B cell (primary cell): ENCODE data around the gene ANKRD23. TPM values are rescaled to one million over a fixed set of nuclear protein-coding genes. Genes with fewer than 3 reads are reported as not detected.

ENCODE experiments used
- ATAC-seq: fragments of 200-7000 bp; cut with Tn5 transposase; one replicate; pipeline ENCODE4 v1.10.0; 2021; ENCODE audit warnings: low read depth, mild to moderate bottlenecking, moderate number of reproducible peaks, moderate library complexity
- CTCF ChIA-PET: fragments of 350-600 bp; sonication (Branson Sonifier 250); formaldehyde crosslinking; loops from one replicate; lab custom pipeline; 2021; ENCODE audit warnings: antibody characterized with exemption, inconsistent platforms; lab: Charles Lee
- POLR2A ChIA-PET: fragments of 350-600 bp; sonication (Branson Sonifier 250); formaldehyde crosslinking; loops from one replicate; lab custom pipeline; 2021; ENCODE audit warnings: antibody characterized with exemption; lab: Charles Lee
- DNase-seq: peaks from one replicate; pipeline ENCODE4 v3.0.0; 2013
- H2AFZ ChIP-seq: 2 replicates; pipeline ENCODE4 v1.6.1; 2012; ENCODE audit warnings: mild to moderate bottlenecking, low read depth, low read length; ENCODE audit not compliant: insufficient read depth, poor library complexity, severe bottlenecking
- H3K27ac ChIP-seq, 2 donors: 1 replicate in 1 of 2; 2 replicates in 1 of 2; pipeline ENCODE4 v1.5.1; 2012 to 2013; ENCODE audit warnings: low read length in 2 of 2, mild to moderate bottlenecking in 2 of 2, moderate library complexity in 1 of 2
- H3K27me3 ChIP-seq, 4 experiments: fragments of 200-600 bp in 1 of 4; sonication (generic) in 1 of 4; replicated peaks in 1 of 4; 1 replicate in 2 of 4; 2 replicates in 2 of 4; pipeline versions ENCODE4 v1.6.1 to v1.7.0; 2013 to 2016; ENCODE audit warnings: low read length in 3 of 4, mild to moderate bottlenecking in 2 of 4, mixed read lengths in 1 of 4, moderate library complexity in 1 of 4; ENCODE audit not compliant: insufficient read depth in 4 of 4, control insufficient read depth in 3 of 4; ENCODE audit errors: control extremely low read depth in 1 of 4
- H3K36me3 ChIP-seq, 2 experiments: replicated peaks in 1 of 2; 1 replicate in 1 of 2; 2 replicates in 1 of 2; pipeline versions ENCODE4 v1.6.1 to v1.7.1; 2013; ENCODE audit warnings: low read length in 1 of 2; ENCODE audit not compliant: insufficient read depth in 2 of 2, control insufficient read depth in 1 of 2; ENCODE audit errors: control extremely low read depth in 1 of 2, extremely low read depth in 1 of 2
- H3K4me1 ChIP-seq, 2 donors: fragments of 200-600 bp in 1 of 2; sonication (generic) in 1 of 2; 1 replicate in 1 of 2; 2 replicates in 1 of 2; pipeline versions ENCODE4 v1.5.1 to v1.6.1; 2013 to 2017; ENCODE audit warnings: low read length in 2 of 2; ENCODE audit not compliant: control insufficient read depth in 2 of 2, insufficient read depth in 2 of 2
- H3K4me2 ChIP-seq: replicated peaks from 2 replicates; pipeline ENCODE3; 2012; ENCODE audit warnings: mild to moderate bottlenecking, low read depth, low read length; ENCODE audit not compliant: poor library complexity, severe bottlenecking
- H3K4me3 ChIP-seq, 5 experiments: fragments of 200-600 bp in 1 of 5; sonication (generic) in 1 of 5; 1 replicate in 3 of 5; 2 replicates in 2 of 5; pipeline versions ENCODE4 v1.5.1 to v1.7.0; 2011 to 2016; ENCODE audit warnings: low read length in 4 of 5, mild to moderate bottlenecking in 4 of 5, low read depth in 2 of 5, control low read depth in 1 of 5, moderate library complexity in 1 of 5; ENCODE audit not compliant: insufficient read depth in 1 of 5; ENCODE audit errors: control extremely low read depth in 1 of 5, extremely low read depth in 1 of 5
- H3K79me2 ChIP-seq: fragments of 200-600 bp; sonication (generic); one replicate; pipeline ENCODE4 v1.6.0; 2016; ENCODE audit warnings: low read length; ENCODE audit not compliant: control insufficient read depth, insufficient read depth
- H3K9ac ChIP-seq: fragments of 200-600 bp; sonication (generic); 2 replicates; pipeline ENCODE4 v1.6.1; 2017; ENCODE audit warnings: mild to moderate bottlenecking, low read length, moderate library complexity
- H3K9me3 ChIP-seq, 3 donors: one replicate each; pipeline versions ENCODE4 v1.6.1 to v1.7.1; 2013; ENCODE audit warnings: low read length in 2 of 3; ENCODE audit not compliant: control insufficient read depth in 2 of 3, insufficient read depth in 1 of 3; ENCODE audit errors: control extremely low read depth in 1 of 3
- H4K20me1 ChIP-seq: 2 replicates; pipeline ENCODE4 v1.6.0; 2012; ENCODE audit warnings: mild to moderate bottlenecking, low read length; ENCODE audit not compliant: insufficient read depth, control insufficient read depth, poor library complexity, severe bottlenecking
- H3K27ac Mint-ChIP-seq: one replicate; pipeline ENCODE4 v1.8.0; 2021; ENCODE audit warnings: mixed read lengths
- H3K27me3 Mint-ChIP-seq: one replicate; pipeline ENCODE4 v1.8.0; 2021; ENCODE audit warnings: mixed read lengths
- H3K4me1 Mint-ChIP-seq: one replicate; pipeline ENCODE4 v1.8.0; 2021; ENCODE audit warnings: mixed read lengths
- H3K4me3 Mint-ChIP-seq: one replicate; pipeline ENCODE4 v1.8.0; 2021; ENCODE audit warnings: mixed read lengths
- H3K9me3 Mint-ChIP-seq: one replicate; pipeline ENCODE4 v1.8.0; 2022; ENCODE audit warnings: mixed read lengths; ENCODE audit not compliant: insufficient read depth
- EZH2 ChIP-seq: IDR thresholded peaks from 2 replicates; pipeline ENCODE4 v1.6.1; 2012; ENCODE audit warnings: borderline replicate concordance, low read depth, mild to moderate bottlenecking, moderate library complexity, low read length; ENCODE audit not compliant: insufficient read depth, poor library complexity, severe bottlenecking
- WGBS: methylation state at CpG from one replicate; pipeline ENCODE4 v1.1.5; 2013; ENCODE audit warnings: missing lambda C conversion rate; ENCODE audit not compliant: insufficient coverage; 5-methylcytosine and 5-hydroxymethylcytosine counted together
- intact Hi-C: fragments of 100-400 bp; cut with micrococcal nuclease; formaldehyde crosslinking; loops from one replicate; pipeline ENCODE4 v1.10.0; 2022
- polyA plus RNA-seq: library from polyadenylated mRNA; depleted of rRNA; stranded (reverse); fragments of >200 nt; gene quantifications from 2 replicates; pipeline ENCODE4 v1.2.3, GENCODE V29; 2012
- total RNA-seq, 2 donors: library from RNA; stranded (reverse); fragments of 120-200 nt in 1 of 2; gene quantifications; 1 replicate in 1 of 2; 2 replicates in 1 of 2; pipeline versions ENCODE4 v1.2.3 to v1.2.4, GENCODE V29; 2013 to 2022
- TF ChIP-seq, protein P1 (sequence below): fragments of 200-600 bp; IDR thresholded peaks from one replicate; pipeline ENCODE4 v1.8.0; 2022; ENCODE audit warnings: antibody characterized with exemption, mild to moderate bottlenecking

Gene ANKRD23
- total and polyA plus RNA-seq, 2 donors (not counting 1 experiment from before 2014, with no cell fraction given): 8.8 to 11.3 TPM

DNA sequence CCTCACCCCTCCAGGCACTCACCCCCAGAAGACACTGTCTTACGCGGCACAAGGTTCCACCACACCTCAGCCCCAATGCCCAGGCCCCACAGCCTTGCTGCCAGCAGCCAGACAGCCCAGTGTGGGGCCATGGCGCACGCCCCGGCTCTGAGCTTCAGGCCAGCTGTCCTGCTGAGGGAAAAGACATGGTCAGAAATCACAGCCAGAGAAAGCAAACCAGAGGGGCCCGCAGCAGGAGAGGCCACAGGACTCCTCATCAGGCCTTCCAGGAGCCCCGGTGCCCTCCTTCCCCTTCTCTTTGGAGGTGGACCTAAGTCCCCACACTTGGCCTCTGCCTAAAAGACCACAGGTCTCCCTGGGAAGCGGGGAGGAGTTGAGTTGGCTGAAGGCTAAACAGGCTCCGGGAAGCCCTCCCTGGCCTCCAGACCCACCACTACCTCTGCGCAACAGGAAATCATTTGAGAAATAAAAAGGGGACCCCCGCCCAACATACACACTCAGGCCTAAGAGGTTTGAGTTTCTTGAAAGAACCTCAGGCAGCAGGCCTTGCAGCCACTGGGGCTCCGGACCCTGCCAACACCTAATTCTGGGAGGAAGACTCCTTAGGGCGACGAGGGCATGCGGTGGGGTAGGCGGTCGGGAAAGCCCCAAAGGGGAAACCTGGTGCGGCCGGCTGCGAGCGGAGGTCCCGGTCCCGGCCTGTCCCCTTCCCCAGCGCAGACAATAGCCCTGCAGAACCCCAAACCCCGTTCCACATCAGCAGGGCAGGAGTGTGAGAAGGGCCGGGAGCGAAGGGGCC lies 24.1 kb upstream of the ANKRD23 start:
- Histone ChIP-seq H3K27ac (no peak overlapping the region), H3K9me3 (peaks cover 0 to 14% (median 0%) of the 10 kb centered on the region in 3 donors), H3K27me3 (peaks cover 0 to 41% (median 14%) of the 10 kb centered on the region in 4 experiments), H3K4me3 (peak overlapping the region; percentile 4 to 84 (median 57)), H2AFZ (peak overlapping the region; percentile 71), H4K20me1 (no peaks in the 10 kb centered on the region), H3K9ac (peak overlapping the region; percentile 72), H3K4me1 (peaks cover 27 to 33% of the 10 kb centered on the region in 2 donors), H3K79me2 (no peaks in the 10 kb centered on the region), H3K36me3 (no peaks in the 10 kb centered on the region), H3K4me2 (peak overlapping the region; percentile 100)
- 26% methylated on average over 20 of the region's 27 CpGs for WGBS
- peak; percentile 31 for DNase-seq
- Mint-ChIP-seq H3K4me3 (peak overlapping the region; percentile 78), H3K27ac (no peak overlapping the region), H3K9me3 (no peaks in the 10 kb centered on the region), H3K27me3 (peaks cover 30% of the 10 kb centered on the region), H3K4me1 (peaks cover 25% of the 10 kb centered on the region)
- TF ChIP-seq, protein P1, sequence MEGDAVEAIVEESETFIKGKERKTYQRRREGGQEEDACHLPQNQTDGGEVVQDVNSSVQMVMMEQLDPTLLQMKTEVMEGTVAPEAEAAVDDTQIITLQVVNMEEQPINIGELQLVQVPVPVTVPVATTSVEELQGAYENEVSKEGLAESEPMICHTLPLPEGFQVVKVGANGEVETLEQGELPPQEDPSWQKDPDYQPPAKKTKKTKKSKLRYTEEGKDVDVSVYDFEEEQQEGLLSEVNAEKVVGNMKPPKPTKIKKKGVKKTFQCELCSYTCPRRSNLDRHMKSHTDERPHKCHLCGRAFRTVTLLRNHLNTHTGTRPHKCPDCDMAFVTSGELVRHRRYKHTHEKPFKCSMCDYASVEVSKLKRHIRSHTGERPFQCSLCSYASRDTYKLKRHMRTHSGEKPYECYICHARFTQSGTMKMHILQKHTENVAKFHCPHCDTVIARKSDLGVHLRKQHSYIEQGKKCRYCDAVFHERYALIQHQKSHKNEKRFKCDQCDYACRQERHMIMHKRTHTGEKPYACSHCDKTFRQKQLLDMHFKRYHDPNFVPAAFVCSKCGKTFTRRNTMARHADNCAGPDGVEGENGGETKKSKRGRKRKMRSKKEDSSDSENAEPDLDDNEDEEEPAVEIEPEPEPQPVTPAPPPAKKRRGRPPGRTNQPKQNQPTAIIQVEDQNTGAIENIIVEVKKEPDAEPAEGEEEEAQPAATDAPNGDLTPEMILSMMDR: no peak
- no peak for TF ChIP-seq EZH2
- intact Hi-C loops: no loop called here
- ChIA-PET CTCF (interaction anchor here (1.1 to 3.2 kb wide), 3 partner anchors 11 to 83 kb away, joined by 3 to 19 read pairs (median 3); partner anchors contain the start of gene ANKRD39), POLR2A (no interaction called here)
- no peak for ATAC-seq
